ENCODE measurements around the gene MEI4. TPM values are rescaled to one million over a fixed set of nuclear protein-coding genes. Genes with fewer than 3 reads are reported as not detected.

The MEI4 gene
- total and polyA plus RNA-seq, 2 of the 4 experiments (the other 2 are of a cell fraction): not detected

DNA sequence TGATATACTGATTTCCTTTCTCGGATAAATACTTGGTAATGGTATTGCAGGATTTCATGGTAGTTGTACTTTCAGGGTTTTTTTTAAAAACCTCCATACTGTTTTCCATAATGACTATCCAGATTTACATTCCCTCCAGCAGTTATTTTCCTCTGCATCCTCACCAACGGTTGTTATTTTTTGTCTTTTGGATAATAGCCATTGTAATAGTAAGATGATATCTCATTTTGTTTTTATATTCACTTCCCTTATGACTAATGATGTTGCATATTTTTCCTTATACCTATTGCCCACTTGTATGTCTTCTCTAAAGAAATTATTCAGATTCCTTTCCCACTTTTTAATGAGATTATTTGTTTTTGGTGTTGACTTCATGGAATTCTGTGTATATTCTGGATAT is 231.0 kb downstream of the MEI4 start:
- no CpG with 5 or more reads among the region's 2 CpGs for WGBS, 2 experiments (ENCODE audit: extremely low coverage in 2 of 2, insufficient read length in 1 of 2)
- intact Hi-C loops (cut with micrococcal nuclease) (no loop called here), dilution Hi-C loops (cut with HindIII; ENCODE audit: low sequenced_read_pairs, unreplicated experiment) (no loop called here)

More for the DNA sequence above, 231.0 kb downstream of the MEI4 start:
- Histone ChIP-seq H2BK20ac (ENCODE audit: low read depth, low read length) (no peak overlapping the region), H3K36me3 (ENCODE audit: control insufficient read depth, insufficient read depth, low read length) (no peaks in the 10 kb centered on the region), H3K23ac (ENCODE audit: low read depth, low read length) (no peak overlapping the region), H4K20me1 (ENCODE audit: insufficient read depth, low read length) (no peaks in the 10 kb centered on the region), H2AK9ac (replicated peaks; ENCODE audit: low read depth, low read length, poor library complexity) (no peak overlapping the region), H3K9me3 (ENCODE audit: control insufficient read depth, insufficient read depth, low read length) (peaks cover 2% of the 10 kb centered on the region; the same call in 1 of the 2 replicates), H4K5ac (ENCODE audit: low read depth, low read length) (no peak overlapping the region), H3K4ac (ENCODE audit: low read depth, low read length) (no peak overlapping the region), H3K18ac (ENCODE audit: low read depth, low read length) (no peak overlapping the region), H2AFZ (replicated peaks; ENCODE audit: low read length, poor library complexity) (no peak overlapping the region), H3K4me2 (ENCODE audit: low read depth, low read length) (no peak overlapping the region), H2BK5ac (ENCODE audit: low read depth, low read length, poor library complexity, severe bottlenecking) (no peak overlapping the region), H3K4me3 (ENCODE audit: insufficient read depth, low read depth, low read length) (no peak overlapping the region), H3K79me1 (ENCODE audit: low read depth in 1 of 2, low read length in 2 of 2) (no peaks in the 10 kb centered on the region), H3K56ac (ENCODE audit: extremely low read depth, insufficient read depth, low read length) (no peak overlapping the region), H3K27me3 (ENCODE audit: control insufficient read depth, insufficient read depth, low read length) (no peaks in the 10 kb centered on the region), H3K9ac (ENCODE audit: low read depth, low read length) (no peak overlapping the region), H3K4me1 (ENCODE audit: control insufficient read depth, insufficient read depth, low read length) (no peaks in the 10 kb centered on the region), H2BK15ac (ENCODE audit: low read depth, low read length) (no peak overlapping the region), H4K8ac (ENCODE audit: low read depth in 2 of 2, low read length in 2 of 2) (no peak overlapping the region), H4K91ac (ENCODE audit: insufficient read depth, low read depth, low read length) (no peak overlapping the region), H3K27ac (ENCODE audit: insufficient read depth, low read length) (no peak overlapping the region), H3K14ac (replicated peaks; ENCODE audit: low read depth, low read length) (no peak overlapping the region), H3K9me1 (ENCODE audit: insufficient read depth, low read length) (no peaks in the 10 kb centered on the region), H2AK5ac (ENCODE audit: low read depth, low read length) (no peak overlapping the region), H2BK120ac (ENCODE audit: low read depth, low read length) (no peak overlapping the region)
- in situ Hi-C loops (cut with MboI; ENCODE audit: low sequenced_read_pairs): no loop called here
- TF ChIP-seq MXI1 (IDR thresholded peaks at IDR 0.05; ENCODE audit: borderline replicate concordance, low read depth, low read length): no peak
- TF ChIP-seq USF2 (IDR thresholded peaks at IDR 0.05; ENCODE audit: low read depth, low read length): no peak
- TF ChIP-seq MAFK (IDR thresholded peaks at IDR 0.05; ENCODE audit: low read depth, low read length): no peak
- no peak for TF ChIP-seq BHLHE40 (IDR thresholded peaks at IDR 0.05; ENCODE audit: low read depth, low read length)
- TF ChIP-seq SMC3 (IDR thresholded peaks at IDR 0.05; ENCODE audit: low read depth, low read length): no peak
- no peak for TF ChIP-seq RFX5 (IDR thresholded peaks at IDR 0.05; ENCODE audit: low read depth, low read length)
- no peak for TF ChIP-seq POLR2A (IDR thresholded peaks at IDR 0.05; ENCODE audit: low read depth, low read length)
- no peak for TF ChIP-seq CEBPB (IDR thresholded peaks at IDR 0.05; ENCODE audit: low read depth, low read length)
- TF ChIP-seq RAD21 (IDR thresholded peaks at IDR 0.05; ENCODE audit: low read length): no peak
- TF ChIP-seq RCOR1 (IDR thresholded peaks at IDR 0.05; ENCODE audit: insufficient replicate concordance, low read length): no peak
- no TSS peak for BruUV-seq (replicated peaks)
- POLR2A ChIA-PET (ENCODE audit: unreplicated experiment): no interaction called here
- ATAC-seq (ENCODE audit: low read depth) (no peak), DNase-seq (no peak)
- CTCF ChIA-PET: no interaction called here
